IMR-90 (cell line): Measurements from ENCODE around the gene COMMD1. TPM values are rescaled to one million over a fixed set of nuclear protein-coding genes. Genes with fewer than 3 reads are reported as not detected.

ENCODE experiments used
- ATAC-seq: fragments of 200-7000 bp; cut with Tn5 transposase; 2 replicates; pipeline ENCODE4 v1.9.1; 2020; ENCODE audit warnings: low read depth, mild to moderate bottlenecking, moderate library complexity
- BruUV-seq: library from RNA; stranded (reverse); fragments of 400-500 nt; replicated peaks from 2 replicates; lab custom pipeline; 2021; lab: Mats Ljungman, UMichigan
- CTCF ChIA-PET: fragments of 300-600 bp; formaldehyde crosslinking; extraction: SDS; loops from one replicate; lab custom pipeline; 2021; ENCODE audit warnings: antibody characterized with exemption; lab: Yijun Ruan, JAX
- POLR2A ChIA-PET: fragments of 300-600 bp; sonication (Branson Sonifier 250); formaldehyde crosslinking; loops from one replicate; lab custom pipeline; 2022; ENCODE audit warnings: antibody characterized with exemption; ENCODE audit not compliant: unreplicated experiment; lab: Charles Lee
- DNase-seq: peaks from one replicate; pipeline ENCODE4 v3.0.0; 2013
- H2AFZ ChIP-seq: replicated peaks from 2 replicates; pipeline ENCODE3; 2013; ENCODE audit warnings: low read length, mild to moderate bottlenecking; ENCODE audit not compliant: poor library complexity
- H2AK5ac ChIP-seq: 2 replicates; pipeline ENCODE4 v1.6.1; 2013; ENCODE audit warnings: low read depth, low read length, inconsistent platforms
- H2AK9ac ChIP-seq: replicated peaks from 2 replicates; pipeline ENCODE3; 2013; ENCODE audit warnings: mild to moderate bottlenecking, low read depth, low read length, moderate library complexity; ENCODE audit not compliant: poor library complexity
- H2BK120ac ChIP-seq: 2 replicates; pipeline ENCODE4 v1.6.1; 2013; ENCODE audit warnings: low read depth, low read length, inconsistent platforms
- H2BK15ac ChIP-seq: 3 replicates; pipeline ENCODE4 v1.6.1; 2013; ENCODE audit warnings: low read depth, low read length, inconsistent platforms
- H2BK20ac ChIP-seq: 2 replicates; pipeline ENCODE4 v1.6.1; 2013; ENCODE audit warnings: low read depth, mild to moderate bottlenecking, inconsistent platforms, low read length, moderate library complexity
- H2BK5ac ChIP-seq: 2 replicates; pipeline ENCODE4 v1.6.1; 2013; ENCODE audit warnings: mild to moderate bottlenecking, low read depth, low read length, inconsistent platforms; ENCODE audit not compliant: poor library complexity, severe bottlenecking
- H3K14ac ChIP-seq: replicated peaks from 2 replicates; pipeline ENCODE4 v1.6.1; 2013; ENCODE audit warnings: low read depth, low read length, inconsistent platforms
- H3K18ac ChIP-seq: 2 replicates; pipeline ENCODE4 v1.6.1; 2013; ENCODE audit warnings: low read depth, low read length, control low read depth
- H3K23ac ChIP-seq: 2 replicates; pipeline ENCODE4 v1.6.1; 2013; ENCODE audit warnings: low read depth, low read length, inconsistent platforms
- H3K27ac ChIP-seq: 2 replicates; pipeline ENCODE4 v1.5.1; 2013; ENCODE audit warnings: mild to moderate bottlenecking, control low read depth, low read length; ENCODE audit not compliant: insufficient read depth
- H3K27me3 ChIP-seq: 2 replicates; pipeline ENCODE4 v1.6.1; 2013; ENCODE audit warnings: low read length; ENCODE audit not compliant: control insufficient read depth, insufficient read depth
- H3K36me3 ChIP-seq: 2 replicates; pipeline ENCODE4 v1.6.1; 2013; ENCODE audit warnings: low read length, mixed read lengths; ENCODE audit not compliant: control insufficient read depth, insufficient read depth
- H3K4ac ChIP-seq: 2 replicates; pipeline ENCODE4 v1.6.1; 2013; ENCODE audit warnings: low read depth, low read length, inconsistent platforms
- H3K4me1 ChIP-seq: 2 replicates; pipeline ENCODE4 v1.6.1; 2013; ENCODE audit warnings: low read length, mixed read lengths; ENCODE audit not compliant: control insufficient read depth, insufficient read depth
- H3K4me2 ChIP-seq: 2 replicates; pipeline ENCODE4 v1.6.1; 2013; ENCODE audit warnings: low read depth, mild to moderate bottlenecking, control low read depth, low read length, moderate library complexity
- H3K4me3 ChIP-seq: 2 replicates; pipeline ENCODE4 v1.5.1; 2013; ENCODE audit warnings: low read depth, mild to moderate bottlenecking, control low read depth, low read length, moderate library complexity; ENCODE audit not compliant: insufficient read depth
- H3K56ac ChIP-seq: 2 replicates; pipeline ENCODE4 v1.6.1; 2013; ENCODE audit warnings: low read length, inconsistent platforms; ENCODE audit not compliant: insufficient read depth; ENCODE audit errors: extremely low read depth
- H3K79me1 ChIP-seq, 2 experiments: 2 replicates each; pipeline ENCODE4 v1.6.1; 2013; ENCODE audit warnings: low read length in 2 of 2, inconsistent platforms in 1 of 2, low read depth in 1 of 2
- H3K9ac ChIP-seq: 2 replicates; pipeline ENCODE4 v1.6.1; 2013; ENCODE audit warnings: low read depth, low read length, control low read depth
- H3K9me1 ChIP-seq: 2 replicates; pipeline ENCODE4 v1.6.1; 2013; ENCODE audit warnings: low read length, inconsistent platforms; ENCODE audit not compliant: insufficient read depth
- H3K9me3 ChIP-seq: 2 replicates; pipeline ENCODE4 v1.6.1; 2013; ENCODE audit warnings: low read length; ENCODE audit not compliant: control insufficient read depth, insufficient read depth
- H4K20me1 ChIP-seq: 2 replicates; pipeline ENCODE4 v1.6.1; 2013; ENCODE audit warnings: low read length, inconsistent platforms; ENCODE audit not compliant: insufficient read depth
- H4K5ac ChIP-seq: 2 replicates; pipeline ENCODE4 v1.6.1; 2013; ENCODE audit warnings: mild to moderate bottlenecking, low read depth, low read length, control low read depth
- H4K8ac ChIP-seq, 2 experiments: 2 replicates each; pipeline ENCODE4 v1.6.1; 2013; ENCODE audit warnings: low read depth in 2 of 2, low read length in 2 of 2, control low read depth in 1 of 2, inconsistent platforms in 1 of 2
- H4K91ac ChIP-seq: 2 replicates; pipeline ENCODE4 v1.6.1; 2013; ENCODE audit warnings: low read depth, low read length, inconsistent platforms; ENCODE audit not compliant: insufficient read depth
- FOS ChIP-seq: fragments of 150-350 bp; IDR thresholded peaks from 2 replicates; pipeline ENCODE4 v1.6.1; 2016; ENCODE audit warnings: low read depth, low read length
- NFE2L2 ChIP-seq: fragments of 150-350 bp; IDR thresholded peaks from 2 replicates; pipeline ENCODE4 v1.6.1; 2016; ENCODE audit warnings: low read depth, mild to moderate bottlenecking, low read length
- POLR2A ChIP-seq: IDR thresholded peaks from 2 replicates; pipeline ENCODE4 v1.6.1; 2012; ENCODE audit warnings: mild to moderate bottlenecking, low read depth, low read length
- RAD21 ChIP-seq: IDR thresholded peaks from 2 replicates; pipeline ENCODE4 v1.6.1; 2012; ENCODE audit warnings: low read length, improper control_type of control experiment
- RCOR1 ChIP-seq: IDR thresholded peaks from 2 replicates; pipeline ENCODE4 v1.6.1; 2012; ENCODE audit warnings: mild to moderate bottlenecking, low read length, improper control_type of control experiment; ENCODE audit not compliant: insufficient replicate concordance
- WGBS, 2 experiments: methylation state at CpG; one replicate each; pipeline versions ENCODE4 v1.1.5 to v1.1.7; 2013; ENCODE audit warnings: missing lambda C conversion rate in 2 of 2; ENCODE audit not compliant: insufficient read length in 1 of 2; ENCODE audit errors: extremely low coverage in 2 of 2; 5-methylcytosine and 5-hydroxymethylcytosine counted together
- dilution Hi-C: fragments of 300-500 bp; cut with HindIII; formaldehyde crosslinking; loops from one replicate; pipeline ENCODE4 v1.14.3; 2018; ENCODE audit warnings: low sequenced_read_pairs; ENCODE audit not compliant: unreplicated experiment
- in situ Hi-C: fragments of 300-500 bp; cut with MboI; formaldehyde crosslinking; loops from 3 replicates; pipeline ENCODE4 v1.14.3; 2019; ENCODE audit warnings: low sequenced_read_pairs, inconsistent platforms, mixed read lengths
- intact Hi-C: fragments of 100-400 bp; cut with micrococcal nuclease; formaldehyde crosslinking; loops from 2 replicates; pipeline ENCODE4 v1.10.0; 2022
- polyA plus RNA-seq, 3 experiments: library from polyadenylated mRNA; depleted of rRNA; stranded (reverse); fragments of >200 nt; gene quantifications; 2 replicates each; pipeline ENCODE4 v1.2.3, GENCODE V29; 2012; ENCODE audit warnings: low replicate concordance in 1 of 3
- total RNA-seq: library from RNA; depleted of rRNA; stranded (reverse); fragments of >200 nt; gene quantifications from 2 replicates; pipeline ENCODE4 v1.2.3, GENCODE V29; 2012

Gene COMMD1
- total and polyA plus RNA-seq, 2 of the 4 experiments (the other 2 are of a cell fraction): 42.8 to 60.4 TPM

- no peaks in the 10 kb centered on the region for H3K9me3 ChIP-seq
- no peak overlapping the region for H3K14ac ChIP-seq
- no peak overlapping the region for H3K9ac ChIP-seq
- H4K8ac ChIP-seq: no peak overlapping the region
- no peak overlapping the region for H3K4me2 ChIP-seq
- H3K27me3 ChIP-seq: no peaks in the 10 kb centered on the region
- ATAC-seq: no peak
- H3K4me1 ChIP-seq: no peaks in the 10 kb centered on the region
- 86% methylated on average over 4 of the region's 4 CpGs; no CpG with 5 or more reads in 1 of the 2 experiments for whole genome bisulfite sequencing, 2 experiments
- H2BK120ac ChIP-seq: no peak overlapping the region
- no peak overlapping the region for H3K4ac ChIP-seq
- no peaks in the 10 kb centered on the region for H4K20me1 ChIP-seq
- H2AK5ac ChIP-seq: no peak overlapping the region
- no peak overlapping the region for H3K23ac ChIP-seq
- H3K36me3 ChIP-seq: no peaks in the 10 kb centered on the region
- no peaks in the 10 kb centered on the region for H3K9me1 ChIP-seq
- no peak for DNase-seq
- TF ChIP-seq POLR2A (no peak), RAD21 (no peak), FOS (no peak), NFE2L2 (no peak), RCOR1 (no peak)
- no peak overlapping the region for H3K27ac ChIP-seq
- H2BK20ac ChIP-seq: no peak overlapping the region
- no peaks in the 10 kb centered on the region for H3K79me1 ChIP-seq
- in situ Hi-C loops (no loop called here), intact Hi-C loops (no loop called here), dilution Hi-C loops (no loop called here)
- no peak overlapping the region for H2AK9ac ChIP-seq
- no peak overlapping the region for H4K91ac ChIP-seq
- no peak overlapping the region for H2BK5ac ChIP-seq
- no peak overlapping the region for H3K18ac ChIP-seq
- no peak overlapping the region for H3K4me3 ChIP-seq
- POLR2A ChIA-PET: no interaction called here
- BruUV-seq: no TSS peak
- no peak overlapping the region for H4K5ac ChIP-seq
- H2BK15ac ChIP-seq: no peak overlapping the region
- H2AFZ ChIP-seq: no peak overlapping the region
- CTCF ChIA-PET: no interaction called here
- H3K56ac ChIP-seq: no peak overlapping the region
Measured at GRCh38 chr2:62099050-62099449, 193.6 kb downstream of the COMMD1 start.
